GM18858 (cell line): ENCODE results near the gene C1orf198.
"Not testable (repeated sequence)": the region's sequence is repeated elsewhere in the genome, so short reads cannot be mapped to it uniquely, and the experiment has no call there.

Experiments
- ATAC-seq: cut with Tn5 transposase; IDR thresholded peaks from one replicate; pipeline ENCODE4 v1.9.1; 2021; ENCODE audit not compliant: unreplicated experiment

Gene C1orf198

GRCh38 chr1:230861970-230862595 lies 6.2 kb downstream of the C1orf198 start:
- ATAC-seq: no peak

- no peak for ATAC-seq
Measured at GRCh38 chr1:230861489-230861888, 6.8 kb downstream of the C1orf198 start.

GRCh38 chr1:230860617-230861384 lies 7.5 kb downstream of the C1orf198 start:
- no peak for ATAC-seq

- ATAC-seq: no peak
Measured at GRCh38 chr1:230858918-230859729, 9.2 kb downstream of the C1orf198 start.

- ATAC-seq: no peak
Measured at GRCh38 chr1:230858236-230858820, 10.0 kb downstream of the C1orf198 start.

- ATAC-seq: no peak
Measured at GRCh38 chr1:230857822-230858221, 10.5 kb downstream of the C1orf198 start.

- ATAC-seq: no peak
Measured at GRCh38 chr1:230857077-230857476, 11.2 kb downstream of the C1orf198 start.

- no peak for ATAC-seq
Measured at GRCh38 chr1:230855886-230856285, 12.4 kb downstream of the C1orf198 start.

GRCh38 chr1:230854423-230854822 lies 13.9 kb downstream of the C1orf198 start:
- ATAC-seq: no peak

GRCh38 chr1:230853731-230854130 lies 14.6 kb downstream of the C1orf198 start:
- ATAC-seq: no peak

GRCh38 chr1:230852959-230853358 lies 15.4 kb downstream of the C1orf198 start:
- ATAC-seq: no peak

- ATAC-seq: no peak
Measured at GRCh38 chr1:230851291-230851691, 17.0 kb downstream of the C1orf198 start.

- ATAC-seq: no peak
Measured at GRCh38 chr1:230850547-230850946, 17.8 kb downstream of the C1orf198 start.

- no peak for ATAC-seq
Measured at GRCh38 chr1:230849451-230850224, 18.7 kb downstream of the C1orf198 start.

- no peak for ATAC-seq
Measured at GRCh38 chr1:230848235-230848634, 20.1 kb downstream of the C1orf198 start.

GRCh38 chr1:230845184-230845583 lies 23.1 kb downstream of the C1orf198 start:
- ATAC-seq: not testable (repeated sequence)

GRCh38 chr1:230844561-230844960 lies 23.8 kb downstream of the C1orf198 start:
- no peak for ATAC-seq

GRCh38 chr1:230843503-230844309 lies 24.6 kb downstream of the C1orf198 start:
- ATAC-seq: no peak

- no peak for ATAC-seq
Measured at GRCh38 chr1:230842801-230843200, 25.5 kb downstream of the C1orf198 start.

GRCh38 chr1:230839173-230839572 lies 29.1 kb downstream of the C1orf198 start:
- ATAC-seq: no peak
